ENCODE results near the gene FBXL3.

DNA sequence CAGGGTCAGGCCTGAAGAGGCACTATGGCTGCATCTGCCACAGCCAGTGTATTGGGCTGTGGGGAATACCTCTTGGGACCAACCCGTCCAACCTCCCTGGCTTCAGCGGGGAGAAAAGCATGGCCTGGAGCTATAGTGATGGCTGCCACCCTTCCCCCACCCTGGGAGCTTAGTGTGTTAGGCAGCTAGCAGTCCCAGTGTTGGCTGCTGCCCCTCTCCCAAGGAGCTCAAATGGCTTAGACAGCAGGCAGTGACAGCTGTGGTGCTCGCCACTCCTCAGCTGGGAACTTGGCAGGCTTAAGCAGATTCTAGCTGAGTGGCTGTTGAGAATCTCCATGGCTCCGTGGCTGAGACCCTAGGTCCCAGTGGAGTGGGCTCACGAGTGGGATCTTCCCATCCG is 58.9 kb downstream of the FBXL3 start:
- TF ChIP-seq, protein P1, sequence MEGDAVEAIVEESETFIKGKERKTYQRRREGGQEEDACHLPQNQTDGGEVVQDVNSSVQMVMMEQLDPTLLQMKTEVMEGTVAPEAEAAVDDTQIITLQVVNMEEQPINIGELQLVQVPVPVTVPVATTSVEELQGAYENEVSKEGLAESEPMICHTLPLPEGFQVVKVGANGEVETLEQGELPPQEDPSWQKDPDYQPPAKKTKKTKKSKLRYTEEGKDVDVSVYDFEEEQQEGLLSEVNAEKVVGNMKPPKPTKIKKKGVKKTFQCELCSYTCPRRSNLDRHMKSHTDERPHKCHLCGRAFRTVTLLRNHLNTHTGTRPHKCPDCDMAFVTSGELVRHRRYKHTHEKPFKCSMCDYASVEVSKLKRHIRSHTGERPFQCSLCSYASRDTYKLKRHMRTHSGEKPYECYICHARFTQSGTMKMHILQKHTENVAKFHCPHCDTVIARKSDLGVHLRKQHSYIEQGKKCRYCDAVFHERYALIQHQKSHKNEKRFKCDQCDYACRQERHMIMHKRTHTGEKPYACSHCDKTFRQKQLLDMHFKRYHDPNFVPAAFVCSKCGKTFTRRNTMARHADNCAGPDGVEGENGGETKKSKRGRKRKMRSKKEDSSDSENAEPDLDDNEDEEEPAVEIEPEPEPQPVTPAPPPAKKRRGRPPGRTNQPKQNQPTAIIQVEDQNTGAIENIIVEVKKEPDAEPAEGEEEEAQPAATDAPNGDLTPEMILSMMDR (IDR thresholded peaks at IDR 0.05): no peak
- no peak for TF ChIP-seq POLR2A (IDR thresholded peaks at IDR 0.05; ENCODE audit: low read depth)
